GM21786 (cell line): ENCODE results near the gene SNAP91.

Source experiments
- ATAC-seq: cut with Tn5 transposase; IDR thresholded peaks from one replicate; pipeline ENCODE4 v1.9.1; 2021; ENCODE audit not compliant: unreplicated experiment

Gene SNAP91

DNA sequence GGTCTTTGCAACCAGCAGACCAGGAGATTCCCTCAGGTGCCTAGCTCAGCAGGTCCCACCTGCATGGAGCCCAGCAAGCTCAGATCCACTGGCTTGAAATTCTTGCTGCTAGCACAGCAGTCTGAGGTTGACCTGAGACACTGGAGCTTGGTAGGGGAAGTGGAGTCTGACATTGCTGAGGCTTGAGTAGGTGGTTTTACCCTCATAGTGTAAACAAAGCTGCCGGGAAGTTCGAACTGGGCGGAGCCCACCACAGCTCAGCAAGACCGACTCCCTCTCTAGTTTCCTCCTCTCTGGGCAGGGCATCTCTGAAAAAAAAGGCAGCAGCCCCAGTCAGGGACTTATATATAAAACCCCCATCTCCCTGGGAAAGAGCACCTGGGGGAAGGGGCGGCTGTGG, 162.3 kb downstream of the SNAP91 start:
- ATAC-seq, result no peak

DNA sequence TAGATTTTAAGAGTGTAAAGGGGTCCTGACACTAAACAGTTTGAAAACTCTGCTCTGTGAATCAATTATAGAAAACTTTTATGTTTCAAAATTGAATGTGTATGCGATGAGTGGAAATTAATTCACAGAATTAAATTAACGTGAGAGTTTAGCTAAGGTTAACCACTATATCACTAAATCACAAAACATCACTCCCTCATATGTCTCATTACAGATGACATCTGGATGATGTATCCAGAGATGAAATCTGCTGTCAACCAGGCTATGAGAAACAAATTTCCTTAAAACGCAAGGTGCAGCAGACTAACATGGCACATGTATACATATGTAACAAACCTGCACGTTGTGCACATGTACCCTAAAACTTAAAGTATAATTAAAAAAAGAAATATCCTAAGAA, 169.2 kb downstream of the SNAP91 start:
- ATAC-seq, result no peak

- no peak for ATAC-seq
Measured at GRCh38 chr6:83536647-83537589, 172.0 kb downstream of the SNAP91 start.

DNA sequence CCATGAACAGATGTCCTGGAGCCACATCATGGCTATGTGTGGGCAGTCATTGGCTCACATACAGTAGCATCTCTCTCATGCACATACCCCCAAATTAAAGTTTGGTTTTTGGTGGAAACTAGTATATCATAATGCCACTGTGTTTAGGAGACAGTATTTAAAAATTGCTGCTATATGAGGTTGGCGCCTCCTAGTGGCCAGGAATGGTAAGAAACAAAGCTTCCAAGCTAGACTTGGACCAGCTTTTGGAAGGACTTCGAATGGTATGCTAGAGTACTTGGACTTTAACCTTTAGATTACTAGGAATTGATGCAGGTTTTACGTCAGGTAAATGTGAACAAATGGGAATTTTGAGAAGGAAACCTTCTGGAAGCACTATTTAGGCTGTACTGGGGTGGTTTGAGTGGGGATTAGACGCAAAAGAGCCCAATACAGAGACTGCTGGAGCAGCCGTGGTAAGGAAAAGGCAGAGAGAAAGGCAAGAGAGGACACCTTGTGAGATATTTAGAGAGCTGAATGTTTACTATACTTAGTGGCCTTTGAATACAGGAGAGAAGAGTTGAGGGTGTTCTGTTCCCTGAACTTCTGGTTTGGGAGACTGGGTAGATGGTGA, 172.8 kb downstream of the SNAP91 start:
- no peak for ATAC-seq

GRCh38 chr6:83518816-83519480, 190.0 kb downstream of the SNAP91 start:
- no peak for ATAC-seq

DNA sequence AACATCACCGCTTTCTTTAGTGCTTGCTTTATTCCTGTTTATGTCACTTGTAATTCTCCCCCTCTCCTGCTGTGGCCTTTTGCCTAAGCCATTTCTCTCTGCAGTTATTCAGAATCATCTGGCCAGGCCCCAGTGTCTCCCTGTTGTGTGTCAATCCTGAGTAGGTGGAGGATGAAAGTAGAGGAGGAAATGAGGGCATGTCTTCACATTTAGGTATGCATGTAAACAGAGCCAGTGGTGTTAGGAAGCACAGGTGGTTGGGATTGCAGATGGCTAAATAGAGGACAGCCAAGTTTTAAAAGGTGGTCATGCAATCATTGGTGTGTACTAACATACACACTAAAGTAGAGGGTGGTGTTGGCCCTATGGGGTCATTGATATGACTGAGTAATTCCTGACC, 191.4 kb downstream of the SNAP91 start:
- ATAC-seq, result no peak

DNA sequence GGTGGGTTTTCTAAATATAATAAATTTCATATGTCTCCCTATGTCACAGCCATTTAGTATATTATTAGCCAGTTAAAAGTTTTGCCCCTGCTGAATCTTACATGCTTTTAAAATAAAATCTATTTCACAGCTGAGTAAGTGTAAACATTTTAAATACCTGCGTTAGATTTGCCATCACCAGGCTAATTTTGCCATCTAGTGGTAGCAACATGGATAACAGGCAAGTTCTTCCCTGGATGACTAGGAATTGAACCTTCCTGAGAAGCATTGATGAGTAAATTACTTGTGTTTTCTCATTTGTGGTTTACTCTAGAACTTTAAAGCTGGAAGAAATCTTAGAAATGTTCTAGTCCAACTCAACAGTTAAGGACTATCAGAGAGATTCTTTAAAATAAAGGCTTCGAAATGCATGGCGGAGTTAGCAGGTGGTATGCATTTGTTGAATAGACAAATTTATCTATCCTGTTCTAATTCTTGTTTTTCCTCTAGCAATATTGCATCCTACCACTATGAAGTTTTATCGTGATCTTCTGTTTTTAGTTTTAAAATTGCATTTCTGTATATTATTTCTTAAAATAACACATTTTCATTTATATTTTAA, 193.9 kb downstream of the SNAP91 start:
- no peak for ATAC-seq

DNA sequence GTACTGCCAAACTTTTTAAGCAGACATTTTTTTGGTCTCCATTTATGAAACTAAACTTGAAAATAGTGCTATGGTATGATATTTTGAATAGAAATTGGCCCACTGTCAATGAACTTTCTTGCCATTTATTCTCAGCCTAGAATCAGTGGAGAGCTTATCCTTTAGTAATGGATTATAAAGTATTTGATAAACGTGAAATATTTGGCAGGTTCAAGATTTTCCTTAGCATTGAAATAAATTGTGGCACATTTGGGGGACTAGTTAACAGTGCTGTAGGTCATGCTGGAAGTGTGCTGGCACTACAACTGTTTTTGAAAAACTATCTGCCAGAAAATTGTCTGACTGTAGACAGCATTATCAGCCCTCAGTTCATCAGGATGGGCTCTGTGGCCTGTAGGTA, 194.4 kb downstream of the SNAP91 start:
- no peak for ATAC-seq

DNA sequence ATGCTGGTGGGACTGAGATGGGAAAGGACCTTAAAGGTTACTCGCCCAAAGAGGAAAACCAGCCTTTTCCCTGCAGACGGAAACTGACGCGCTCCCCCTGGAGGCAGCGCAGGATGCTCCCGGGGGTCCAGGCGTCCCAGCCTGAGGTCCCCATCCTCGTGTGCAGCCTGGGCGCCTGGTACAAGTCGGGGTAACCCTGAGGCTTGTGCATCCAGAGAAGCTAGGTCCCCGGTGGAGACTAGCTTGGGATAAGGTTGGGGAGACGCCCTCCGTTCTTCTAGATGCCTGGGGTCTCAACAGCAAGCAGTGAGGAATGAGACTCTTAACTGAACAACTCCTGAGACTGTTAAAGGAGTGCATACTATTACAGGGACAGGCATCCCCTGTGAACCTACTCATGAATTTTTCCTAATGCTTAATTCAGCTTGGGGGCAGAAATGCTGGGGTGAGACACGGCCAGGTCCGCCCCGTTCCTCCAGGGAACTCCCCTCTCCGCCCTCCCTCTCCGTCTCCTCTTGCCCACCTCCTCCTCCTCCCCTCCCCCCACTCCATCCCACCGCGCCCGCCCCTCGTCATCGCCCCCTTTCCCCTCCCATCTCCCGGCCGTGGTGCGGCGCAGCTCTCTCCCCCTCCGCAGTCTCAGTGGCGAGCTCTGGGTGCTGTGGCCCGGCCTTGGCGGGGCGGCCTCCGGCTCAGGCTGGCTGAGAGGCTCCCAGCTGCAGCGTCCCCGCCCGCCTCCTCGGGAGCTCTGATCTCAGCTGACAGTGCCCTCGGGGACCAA, 196.8 kb downstream of the SNAP91 start, which contains the start of gene PRSS35:
PRSS35 (plus strand) TSS at position 634 of the 781 bp plus-strand sequence. CDS start 10,908 bp downstream, outside the sequence.
- ATAC-seq, result peak; percentile 50

GRCh38 chr6:83511266-83511665, 197.6 kb downstream of the SNAP91 start:
- no peak for ATAC-seq

- no peak for ATAC-seq
Measured at GRCh38 chr6:83510791-83511190, 198.1 kb downstream of the SNAP91 start.

GRCh38 chr6:83509441-83509840, 199.5 kb downstream of the SNAP91 start:
- ATAC-seq, result no peak

DNA sequence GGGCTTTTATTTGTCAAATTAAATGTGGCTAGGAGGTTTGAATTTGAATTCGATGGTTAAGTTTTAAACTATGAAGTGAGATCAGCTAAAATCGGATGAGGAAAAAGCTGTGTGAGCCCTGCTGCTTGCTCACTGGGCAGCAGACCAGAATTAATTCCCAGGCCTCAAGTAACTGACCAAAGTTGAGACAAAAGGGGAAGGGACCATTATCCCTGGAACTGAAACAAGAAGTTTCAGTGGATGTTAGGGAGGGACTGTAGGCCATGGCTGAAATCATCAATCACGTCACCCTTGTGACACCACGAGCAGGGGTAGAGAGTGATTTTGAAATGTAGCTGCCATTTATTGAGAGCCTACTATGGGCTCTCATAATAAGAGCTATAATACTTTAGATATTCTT, 203.5 kb downstream of the SNAP91 start:
- no peak for ATAC-seq
